Activated CD8-positive, alpha-beta T cell treated with anti-CD3 and anti-CD28 coated beads for 36 hours (primary cell): ENCODE measurements around the gene PLCL2. TPM values are rescaled to one million over a fixed set of nuclear protein-coding genes. Genes with fewer than 3 reads are reported as not detected.

Experiments
- ATAC-seq: fragments of 200-7000 bp; cut with Tn5 transposase; one replicate; pipeline ENCODE4 v1.10.0; 2021; ENCODE audit warnings: mild to moderate bottlenecking, moderate library complexity
- CTCF ChIA-PET: fragments of 350-600 bp; sonication (Branson Sonifier 250); formaldehyde crosslinking; loops from one replicate; lab custom pipeline; 2021; ENCODE audit warnings: antibody characterized with exemption; lab: Charles Lee
- POLR2A ChIA-PET: fragments of 350-600 bp; sonication (Branson Sonifier 250); formaldehyde crosslinking; loops from one replicate; lab custom pipeline; 2021; ENCODE audit warnings: antibody characterized with exemption; lab: Charles Lee
- DNase-seq: peaks from one replicate; pipeline ENCODE4 v3.0.0-alpha.2; 2020
- H3K27ac Mint-ChIP-seq: one replicate; pipeline ENCODE4 v1.8.0; 2021; ENCODE audit warnings: mild to moderate bottlenecking, mixed read lengths
- H3K27me3 Mint-ChIP-seq: one replicate; pipeline ENCODE4 v1.8.0; 2021; ENCODE audit warnings: mixed read lengths
- H3K36me3 Mint-ChIP-seq: one replicate; pipeline ENCODE4 v1.8.0; 2021; ENCODE audit warnings: low read depth, mixed read lengths
- H3K4me1 Mint-ChIP-seq: one replicate; pipeline ENCODE4 v1.8.0; 2021; ENCODE audit warnings: low read depth, mixed read lengths
- H3K4me3 Mint-ChIP-seq: one replicate; pipeline ENCODE4 v1.8.0; 2021; ENCODE audit warnings: mild to moderate bottlenecking, moderate library complexity, mixed read lengths
- H3K9me3 Mint-ChIP-seq: one replicate; pipeline ENCODE4 v1.8.0; 2021; ENCODE audit warnings: mixed read lengths
- CTCF ChIP-seq: fragments of 200-600 bp; IDR thresholded peaks from one replicate; pipeline ENCODE4 v1.8.0; 2022; ENCODE audit warnings: antibody characterized with exemption, mild to moderate bottlenecking
- intact Hi-C: fragments of 100-400 bp; cut with micrococcal nuclease; formaldehyde crosslinking; loops from one replicate; pipeline ENCODE4 v1.10.0; 2022
- total RNA-seq, 2 experiments: library from RNA; stranded (reverse); gene quantifications; one replicate each; pipeline ENCODE4 v1.2.3, GENCODE V29; 2021

PLCL2 gene
- total RNA-seq, 2 experiments from 2014 or later, result 19.4 to 19.7 TPM

- H3K36me3 Mint-ChIP-seq, result no peaks in the 10 kb centered on the region
- ChIA-PET POLR2A (interaction anchor here (1.5 kb wide), 1 partner anchor 10 kb away, joined by 3 read pairs; no protein-coding TSS in a partner anchor), CTCF (no interaction called here)
- H3K9me3 Mint-ChIP-seq, result no peaks in the 10 kb centered on the region
- intact Hi-C loops, result no loop called here
- peaks cover 58% of the 10 kb centered on the region for H3K4me1 Mint-ChIP-seq
- no peaks in the 10 kb centered on the region for H3K27me3 Mint-ChIP-seq
- no peak overlapping the region for H3K4me3 Mint-ChIP-seq
- no peak for TF ChIP-seq CTCF
- DNase-seq (no peak), ATAC-seq (no peak)
- H3K27ac Mint-ChIP-seq, result no peak overlapping the region
These were observed 45.3 kb upstream of the PLCL2 start for GRCh38 chr3:16839271-16840100.

- POLR2A ChIA-PET, result no interaction called here
- Mint-ChIP-seq H3K27ac (no peak overlapping the region), H3K4me3 (no peak overlapping the region), H3K36me3 (no peaks in the 10 kb centered on the region), H3K9me3 (no peaks in the 10 kb centered on the region), H3K4me1 (peaks cover 60% of the 10 kb centered on the region), H3K27me3 (no peaks in the 10 kb centered on the region)
- no peak for ATAC-seq
- TF ChIP-seq CTCF, result no peak
- intact Hi-C loops, result no loop called here
- DNase-seq, result no peak
- CTCF ChIA-PET, result interaction anchor here (1.3 kb wide), 1 partner anchor 11 kb away, joined by 3 read pairs; no protein-coding TSS in a partner anchor
These were observed 44.7 kb upstream of the PLCL2 start for GRCh38 chr3:16840101-16840424.

- Mint-ChIP-seq H3K36me3 (no peaks in the 10 kb centered on the region), H3K27ac (peak overlapping the region; percentile 94), H3K9me3 (no peaks in the 10 kb centered on the region), H3K4me1 (peaks cover 68% of the 10 kb centered on the region), H3K4me3 (peak overlapping the region; percentile 71), H3K27me3 (no peaks in the 10 kb centered on the region)
- no peak for ATAC-seq
- intact Hi-C loops, result no loop called here
- no peak for DNase-seq
- ChIA-PET POLR2A (interaction anchor here (1.4 to 2.3 kb wide), 4 partner anchors 14 to 310 kb away, joined by 4 to 10 read pairs (median 6); partner anchors contain the start of gene PLCL2), CTCF (interaction anchor here (0.7 to 2.8 kb wide), 10 partner anchors 8 to 184 kb away, joined by 3 to 7 read pairs (median 4); partner anchors contain the start of gene PLCL2)
- TF ChIP-seq CTCF, result no peak
These were observed 43.6 kb upstream of the PLCL2 start for GRCh38 chr3:16841041-16841753.

GRCh38 chr3:16841904-16842271 lies 42.9 kb upstream of the PLCL2 start:
- Mint-ChIP-seq H3K9me3 (no peaks in the 10 kb centered on the region), H3K27me3 (no peaks in the 10 kb centered on the region), H3K4me1 (peaks cover 75% of the 10 kb centered on the region), H3K36me3 (no peaks in the 10 kb centered on the region), H3K27ac (peak overlapping the region; percentile 94), H3K4me3 (peak overlapping the region; percentile 71)
- DNase-seq, result peak; percentile 78
- peak; percentile 43 for ATAC-seq
- no peak for TF ChIP-seq CTCF
- ChIA-PET CTCF (interaction anchor here (0.7 to 2.8 kb wide), 10 partner anchors 9 to 184 kb away, joined by 3 to 7 read pairs (median 4); partner anchors contain the start of gene PLCL2), POLR2A (interaction anchor here (0.6 to 2.3 kb wide), 7 partner anchors 14 to 310 kb away, joined by 3 to 10 read pairs (median 4); partner anchors contain the start of gene PLCL2)
- intact Hi-C loops, result no loop called here
